Smooth muscle cell (in vitro differentiated cells): Measurements from ENCODE around the gene ALDH3B2. TPM values are rescaled to one million over a fixed set of nuclear protein-coding genes. Genes with fewer than 3 reads are reported as not detected.
"Not testable (repeated sequence)": the region's sequence is repeated elsewhere in the genome, so short reads cannot be mapped to it uniquely, and the experiment has no call there.

ENCODE experiments used
- DNase-seq: peaks from one replicate; lab custom pipeline; 2025; ENCODE audit not compliant: unreplicated experiment; lab: John Stamatoyannopoulos, UW
- H2AFZ ChIP-seq: fragments of 200-600 bp; sonication (generic); 2 replicates; pipeline ENCODE4 v1.6.0; 2016; ENCODE audit warnings: antibody characterized with exemption, low read depth, mild to moderate bottlenecking
- H3F3A ChIP-seq: fragments of 200-600 bp; sonication (generic); 2 replicates; pipeline ENCODE4 v1.6.0; 2017; ENCODE audit warnings: antibody characterized with exemption, low read depth
- H3K27ac ChIP-seq: fragments of 200-600 bp; sonication (generic); 2 replicates; pipeline ENCODE4 v1.5.1; 2016; ENCODE audit warnings: low read depth, mild to moderate bottlenecking
- H3K27me3 ChIP-seq: fragments of 200-600 bp; sonication (generic); 2 replicates; pipeline ENCODE4 v1.6.1; 2016; ENCODE audit warnings: low read depth, mild to moderate bottlenecking
- H3K36me3 ChIP-seq: fragments of 200-600 bp; sonication (generic); 2 replicates; pipeline ENCODE4 v1.5.1; 2016; ENCODE audit warnings: low read depth
- H3K4me1 ChIP-seq: fragments of 200-600 bp; sonication (generic); 2 replicates; pipeline ENCODE4 v1.5.1; 2016; ENCODE audit warnings: low read depth
- H3K4me2 ChIP-seq: fragments of 200-600 bp; sonication (generic); 2 replicates; pipeline ENCODE4 v1.6.0; 2016; ENCODE audit warnings: mild to moderate bottlenecking
- H3K4me3 ChIP-seq: fragments of 200-600 bp; sonication (generic); 2 replicates; pipeline ENCODE4 v1.5.1; 2016; ENCODE audit warnings: mild to moderate bottlenecking
- H3K79me2 ChIP-seq: fragments of 200-600 bp; sonication (generic); 2 replicates; pipeline ENCODE4 v1.6.0; 2016; ENCODE audit warnings: low read depth, mild to moderate bottlenecking
- H3K9ac ChIP-seq: fragments of 200-600 bp; sonication (generic); 2 replicates; pipeline ENCODE4 v1.6.0; 2016; ENCODE audit warnings: low read depth
- H3K9me3 ChIP-seq: fragments of 200-600 bp; sonication (generic); replicated peaks from 2 replicates; pipeline ENCODE4 v1.5.1; 2016; ENCODE audit warnings: low read depth
- H4K20me1 ChIP-seq: fragments of 200-600 bp; sonication (generic); 2 replicates; pipeline ENCODE4 v1.6.0; 2016; ENCODE audit warnings: low read depth
- CTCF ChIP-seq: fragments of 200-600 bp; sonication (generic); IDR thresholded peaks from 2 replicates; pipeline ENCODE4 v1.5.1; 2017; ENCODE audit warnings: borderline replicate concordance, mild to moderate bottlenecking, antibody characterized with exemption; ENCODE audit not compliant: insufficient read depth, poor library complexity, severe bottlenecking
- WGBS: methylation state at CpG from one replicate; pipeline ENCODE4 v1.1.7; 2016; ENCODE audit warnings: low lambda C conversion rate; 5-methylcytosine and 5-hydroxymethylcytosine counted together
- polyA plus RNA-seq: library from polyadenylated mRNA; unstranded; fragments of >200 nt; fragmentation: Nextera tagmentation; extraction: Ambion mirVana; gene quantifications from 2 replicates; pipeline ENCODE4 v1.2.1, GENCODE V29; 2016
- total RNA-seq: library from RNA; depleted of rRNA; stranded (reverse); fragments of >200 nt; gene quantifications from 2 replicates; pipeline ENCODE4 v1.2.3, GENCODE V29; 2014

ALDH3B2 gene
- total and polyA plus RNA-seq, 2 experiments from 2014 or later = 0.77 to 5.0 TPM

- WGBS = 84% methylated on average over 10 of the region's 11 CpGs
- not testable (repeated sequence) for H3K36me3 ChIP-seq, H3K27ac ChIP-seq, H3K27me3 ChIP-seq, H4K20me1 ChIP-seq, H3K9ac ChIP-seq, H3F3A ChIP-seq, H3K79me2 ChIP-seq, H3K4me2 ChIP-seq, DNase-seq, H3K9me3 ChIP-seq, H2AFZ ChIP-seq, H3K4me1 ChIP-seq, H3K4me3 ChIP-seq
Observed at GRCh38 chr11:67709806-67710205, 35.4 kb upstream of the ALDH3B2 start.

GRCh38 chr11:67705264-67705663 is 30.8 kb upstream of the ALDH3B2 start:
- Histone ChIP-seq H3K27ac (no peak overlapping the region), H3K36me3 (no peaks in the 10 kb centered on the region), H3K27me3 (no peaks in the 10 kb centered on the region), H4K20me1 (no peaks in the 10 kb centered on the region), H3K79me2 (no peaks in the 10 kb centered on the region), H3K4me3 (no peak overlapping the region), H3K4me2 (no peak overlapping the region), H3F3A (no peaks in the 10 kb centered on the region), H2AFZ (no peak overlapping the region), H3K4me1 (no peaks in the 10 kb centered on the region), H3K9me3 (no peaks in the 10 kb centered on the region), H3K9ac (no peak overlapping the region)
- DNase-seq = no peak
- WGBS = 93% methylated on average over 3 of the region's 3 CpGs
- no peak for TF ChIP-seq CTCF

GRCh38 chr11:67704524-67704923 is 30.1 kb upstream of the ALDH3B2 start:
- Histone ChIP-seq H2AFZ (no peak overlapping the region), H3K4me2 (no peak overlapping the region), H3K4me1 (no peaks in the 10 kb centered on the region), H3K9me3 (no peaks in the 10 kb centered on the region), H3K27ac (no peak overlapping the region), H3K36me3 (no peaks in the 10 kb centered on the region), H3K27me3 (no peaks in the 10 kb centered on the region), H3K79me2 (no peaks in the 10 kb centered on the region), H3K9ac (no peak overlapping the region), H3F3A (no peaks in the 10 kb centered on the region), H3K4me3 (no peak overlapping the region), H4K20me1 (no peaks in the 10 kb centered on the region)
- DNase-seq = no peak
- WGBS = 90% methylated on average over 7 of the region's 7 CpGs
- TF ChIP-seq CTCF = no peak

- WGBS = 48% methylated on average over 5 of the region's 5 CpGs
- not testable (repeated sequence) for DNase-seq, H4K20me1 ChIP-seq
Observed at GRCh38 chr11:67703709-67704108, 29.3 kb upstream of the ALDH3B2 start.

GRCh38 chr11:67700548-67701262 is 26.3 kb upstream of the ALDH3B2 start:
- no peaks in the 10 kb centered on the region for H3K27me3 ChIP-seq
- no peaks in the 10 kb centered on the region for H3F3A ChIP-seq
- H3K4me3 ChIP-seq = no peak overlapping the region
- no peak overlapping the region for H3K9ac ChIP-seq
- no peak for TF ChIP-seq CTCF
- no peaks in the 10 kb centered on the region for H3K36me3 ChIP-seq
- H3K9me3 ChIP-seq = no peaks in the 10 kb centered on the region
- H4K20me1 ChIP-seq = no peaks in the 10 kb centered on the region
- 82% methylated on average over 11 of the region's 11 CpGs for WGBS
- H3K27ac ChIP-seq = no peak overlapping the region
- H2AFZ ChIP-seq = no peak overlapping the region
- H3K4me2 ChIP-seq = no peak overlapping the region
- H3K4me1 ChIP-seq = no peaks in the 10 kb centered on the region
- DNase-seq = no peak
- no peaks in the 10 kb centered on the region for H3K79me2 ChIP-seq

More at GRCh38 chr11:67703709-67704108, 29.3 kb upstream of the ALDH3B2 start:
- not testable (repeated sequence) for H2AFZ ChIP-seq, H3K27me3 ChIP-seq, H3K79me2 ChIP-seq, H3K4me3 ChIP-seq, H3K36me3 ChIP-seq, H3K4me1 ChIP-seq, H3K9me3 ChIP-seq, H3K4me2 ChIP-seq, H3F3A ChIP-seq, H3K9ac ChIP-seq, H3K27ac ChIP-seq
